ENCODE data around the gene ATG10. TPM values are rescaled to one million over a fixed set of nuclear protein-coding genes. Genes with fewer than 3 reads are reported as not detected.

The ATG10 gene
- total RNA-seq, 4 donors from 2014 or later: 4.8 to 13.7 (median 8.4) TPM

DNA sequence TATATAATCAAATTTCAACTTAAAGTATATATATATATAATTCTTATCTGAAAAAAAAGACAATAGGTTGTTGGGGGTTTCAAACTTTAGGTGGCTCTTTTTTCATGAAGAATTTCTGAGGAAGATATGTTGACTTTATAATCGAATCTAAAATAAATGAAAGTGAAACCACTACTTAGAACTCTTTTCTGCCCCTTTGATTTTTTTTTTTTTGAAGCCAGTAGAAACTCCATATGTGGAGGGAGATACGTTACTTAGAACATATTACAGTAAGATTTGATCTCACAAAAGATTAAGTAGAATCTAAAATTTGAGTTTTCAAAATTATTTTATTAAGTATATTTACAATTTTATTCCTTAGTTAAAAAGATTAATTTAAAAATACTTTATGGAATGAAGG lies 96.9 kb downstream of the ATG10 start:
- no peak for DNase-seq (ENCODE audit: low spot score in 2 of 2)
- intact Hi-C loops (cut with DNase I; ENCODE audit: low total_unique reads): no loop called here
- WGBS, 2 donors: 42 to 53% methylated on average over 2 of the region's 2 CpGs
- TF ChIP-seq POLR2A (IDR thresholded peaks at IDR 0.05) (no peak), CTCF (IDR thresholded peaks at IDR 0.05) (no peak)
- H3K4me3 ChIP-seq (ENCODE audit: low read depth, poor library complexity, severe bottlenecking): no peak overlapping the region

DNA sequence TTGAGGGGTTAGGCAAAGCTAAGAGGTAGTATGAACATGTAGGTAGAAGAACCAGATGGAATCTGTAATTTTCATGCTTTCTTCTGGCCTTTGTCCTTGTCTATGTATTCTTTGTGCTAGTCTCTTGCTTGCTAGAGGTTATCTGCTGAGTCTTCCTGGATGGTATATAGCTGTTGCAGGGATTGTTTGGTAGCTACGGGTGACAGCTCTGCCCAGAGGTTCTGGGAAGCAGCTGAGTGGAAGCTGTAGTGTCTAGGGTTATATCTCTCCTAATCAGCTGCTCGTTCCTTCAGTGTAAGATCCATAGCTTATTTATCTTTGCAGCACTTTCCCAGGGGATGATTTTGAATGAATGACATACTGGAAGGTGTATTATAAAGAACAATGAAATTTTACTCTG lies 100.3 kb downstream of the ATG10 start:
- TF ChIP-seq CTCF (IDR thresholded peaks at IDR 0.05) (no peak), POLR2A (IDR thresholded peaks at IDR 0.05) (no peak)
- WGBS, 2 donors: 80 to 89% methylated on average over 2 of the region's 2 CpGs
- intact Hi-C loops (cut with DNase I; ENCODE audit: low total_unique reads): no loop called here
- no peak overlapping the region for H3K4me3 ChIP-seq (ENCODE audit: low read depth, poor library complexity, severe bottlenecking)
- no peak for DNase-seq (ENCODE audit: low spot score in 2 of 2)

DNA sequence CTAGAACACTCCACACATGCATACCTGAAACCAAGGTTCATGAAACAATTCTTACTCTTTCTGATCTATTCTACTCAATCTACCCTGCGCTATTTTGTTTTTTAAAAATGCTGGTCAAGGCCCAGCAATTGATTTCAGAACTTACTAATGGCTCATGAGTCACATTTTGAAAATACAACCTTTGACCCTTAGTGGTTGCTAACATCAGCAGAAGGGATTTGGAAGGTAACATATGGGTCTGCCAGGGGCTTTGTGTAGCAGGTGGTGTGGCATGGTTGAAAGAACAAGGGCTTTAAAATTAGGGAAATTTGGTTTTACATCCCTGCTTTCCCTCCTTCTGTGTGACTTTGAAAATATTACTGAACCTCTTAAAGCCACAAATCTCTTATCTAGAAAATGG lies 101.4 kb downstream of the ATG10 start:
- no peak for DNase-seq (ENCODE audit: low spot score in 2 of 2)
- intact Hi-C loops (cut with DNase I; ENCODE audit: low total_unique reads): no loop called here
- 91 to 98% methylated on average over 1 of the region's 1 CpG for WGBS, 2 donors
- TF ChIP-seq CTCF (IDR thresholded peaks at IDR 0.05): no peak
- no peak for TF ChIP-seq POLR2A (IDR thresholded peaks at IDR 0.05)
- H3K4me3 ChIP-seq (ENCODE audit: low read depth, poor library complexity, severe bottlenecking): no peak overlapping the region

GRCh38 chr5:82074950-82075349 lies 103.1 kb downstream of the ATG10 start:
- DNase-seq (ENCODE audit: low spot score in 2 of 2): no peak
- intact Hi-C loops (cut with DNase I; ENCODE audit: low total_unique reads): no loop called here
- TF ChIP-seq POLR2A (IDR thresholded peaks at IDR 0.05) (no peak), CTCF (IDR thresholded peaks at IDR 0.05) (no peak)
- H3K4me3 ChIP-seq (ENCODE audit: low read depth, poor library complexity, severe bottlenecking): no peak overlapping the region
- WGBS, 2 donors: 54 to 64% methylated on average over 2 of the region's 2 CpGs

- WGBS, 2 donors: 90 to 91% methylated on average over 5 of the region's 5 CpGs
- intact Hi-C loops (cut with DNase I; ENCODE audit: low total_unique reads): no loop called here
- DNase-seq (ENCODE audit: low spot score in 2 of 2): no peak
- no peak overlapping the region for H3K4me3 ChIP-seq (ENCODE audit: low read depth, poor library complexity, severe bottlenecking)
- TF ChIP-seq POLR2A (IDR thresholded peaks at IDR 0.05) (no peak), CTCF (IDR thresholded peaks at IDR 0.05) (no peak)
Measured at GRCh38 chr5:82077496-82077895, 105.7 kb downstream of the ATG10 start.

- no peak for DNase-seq (ENCODE audit: low spot score in 2 of 2)
- intact Hi-C loops (cut with DNase I; ENCODE audit: low total_unique reads): no loop called here
- 67 to 81% methylated on average over 1 of the region's 1 CpG for WGBS, 2 donors
- H3K4me3 ChIP-seq (ENCODE audit: low read depth, poor library complexity, severe bottlenecking): no peak overlapping the region
- TF ChIP-seq CTCF (IDR thresholded peaks at IDR 0.05): no peak
- TF ChIP-seq POLR2A (IDR thresholded peaks at IDR 0.05): no peak
Measured at GRCh38 chr5:82091617-82092016, 119.8 kb downstream of the ATG10 start.

All from lower leg skin (tissue), 4 donors.